GM23338 (cell line): ENCODE results near the gene TRMT2A. TPM values are rescaled to one million over a fixed set of nuclear protein-coding genes. Genes with fewer than 3 reads are reported as not detected.

ENCODE experiments used
- ATAC-seq: fragments of 200-7000 bp; cut with Tn5 transposase; 3 replicates; pipeline ENCODE4 v1.9.1; 2020
- DNase-seq: peaks from one replicate; pipeline ENCODE4 v3.0.0-alpha.2; 2015; ENCODE audit warnings: low spot score
- H2AFZ ChIP-seq: fragments of 200-600 bp; sonication (generic); 2 replicates; pipeline ENCODE4 v1.8.0; 2016; ENCODE audit warnings: antibody characterized with exemption, mild to moderate bottlenecking, moderate library complexity
- H3F3A ChIP-seq: fragments of 200-600 bp; sonication (generic); replicated peaks from 2 replicates; pipeline ENCODE4 v1.8.0; 2017; ENCODE audit warnings: antibody characterized with exemption, mixed run types, low read depth
- H3K27ac ChIP-seq: fragments of 200-600 bp; sonication (generic); 2 replicates; pipeline ENCODE4 v1.6.1; 2016; ENCODE audit warnings: low read depth
- H3K27me3 ChIP-seq: fragments of 200-600 bp; sonication (generic); 2 replicates; pipeline ENCODE4 v1.8.0; 2016; ENCODE audit warnings: mild to moderate bottlenecking, mixed run types, moderate library complexity; ENCODE audit not compliant: insufficient read depth
- H3K36me3 ChIP-seq: fragments of 200-600 bp; sonication (generic); 2 replicates; pipeline ENCODE4 v1.8.0; 2016; ENCODE audit warnings: mild to moderate bottlenecking; ENCODE audit not compliant: insufficient read depth
- H3K4me1 ChIP-seq: fragments of 200-600 bp; sonication (generic); 2 replicates; pipeline ENCODE4 v1.8.0; 2016; ENCODE audit warnings: mild to moderate bottlenecking, moderate library complexity; ENCODE audit not compliant: insufficient read depth
- H3K4me2 ChIP-seq: fragments of 200-600 bp; sonication (generic); 2 replicates; pipeline ENCODE4 v1.7.1; 2017; ENCODE audit warnings: mixed run types
- H3K4me3 ChIP-seq: fragments of 200-600 bp; sonication (generic); 2 replicates; pipeline ENCODE4 v1.6.1; 2016; ENCODE audit warnings: mixed run types
- H3K79me2 ChIP-seq: fragments of 200-600 bp; sonication (generic); replicated peaks from 2 replicates; pipeline ENCODE4 v1.8.0; 2017; ENCODE audit warnings: mild to moderate bottlenecking; ENCODE audit not compliant: insufficient read depth
- H3K9me2 ChIP-seq: fragments of 200-600 bp; sonication (generic); 2 replicates; pipeline ENCODE4 v1.8.0; 2017; ENCODE audit not compliant: insufficient read depth
- H4K20me1 ChIP-seq: fragments of 200-600 bp; sonication (generic); replicated peaks from 2 replicates; pipeline ENCODE4 v1.8.0; 2017; ENCODE audit warnings: mild to moderate bottlenecking; ENCODE audit not compliant: insufficient read depth
- H3K27ac Mint-ChIP-seq: 2 replicates; pipeline ENCODE4 v1.8.0; 2020; ENCODE audit warnings: inconsistent platforms, mild to moderate bottlenecking, moderate library complexity, mixed read lengths
- H3K27me3 Mint-ChIP-seq: 3 replicates; pipeline ENCODE4 v1.8.0; 2022; ENCODE audit warnings: low read depth, mild to moderate bottlenecking, moderate library complexity, mixed read lengths, inconsistent platforms; ENCODE audit not compliant: insufficient read depth, poor library complexity
- H3K36me3 Mint-ChIP-seq: 3 replicates; pipeline ENCODE4 v1.8.0; 2021; ENCODE audit warnings: low read depth, mild to moderate bottlenecking, inconsistent platforms, moderate library complexity, mixed read lengths
- H3K4me1 Mint-ChIP-seq: 3 replicates; pipeline ENCODE4 v1.8.0; 2020; ENCODE audit warnings: mild to moderate bottlenecking, inconsistent platforms, mixed read lengths
- H3K4me3 Mint-ChIP-seq: 3 replicates; pipeline ENCODE4 v1.8.0; 2021; ENCODE audit warnings: moderate library complexity, mild to moderate bottlenecking, inconsistent platforms, mixed read lengths
- H3K9me3 Mint-ChIP-seq: 3 replicates; pipeline ENCODE4 v1.8.0; 2020; ENCODE audit warnings: moderate library complexity, mild to moderate bottlenecking, inconsistent platforms, mixed read lengths
- CREB1 ChIP-seq: fragments of 250-450 bp; sonication (Bioruptor Pico); IDR thresholded peaks from 2 replicates; pipeline ENCODE4 v1.5.0; 2020; ENCODE audit warnings: low read depth, mild to moderate bottlenecking, moderate library complexity
- EZH2phosphoT487 ChIP-seq: fragments of 200-600 bp; sonication (generic); IDR thresholded peaks from one replicate; pipeline ENCODE4 v1.8.1; 2018; ENCODE audit warnings: antibody characterized with exemption; ENCODE audit not compliant: unreplicated experiment
- JUNB ChIP-seq: IDR thresholded peaks from one replicate; pipeline ENCODE4 v1.6.1; 2016; ENCODE audit warnings: antibody characterized with exemption; ENCODE audit not compliant: unreplicated experiment
- NANOG ChIP-seq: IDR thresholded peaks from 2 replicates; pipeline ENCODE4 v1.6.1; 2016; ENCODE audit warnings: antibody characterized with exemption, borderline replicate concordance
- POLR2AphosphoS5 ChIP-seq: IDR thresholded peaks from 2 replicates; pipeline ENCODE4 v1.6.1; 2016; ENCODE audit warnings: antibody characterized with exemption, low read depth
- ZNF114 ChIP-seq: fragments of 250-450 bp; sonication (Bioruptor Pico); IDR thresholded peaks from 2 replicates; pipeline ENCODE4 v1.5.0; 2020; ENCODE audit warnings: mild to moderate bottlenecking, moderate library complexity
- ZNF331 ChIP-seq: fragments of 250-450 bp; sonication (Bioruptor Pico); IDR thresholded peaks from 2 replicates; pipeline ENCODE4 v1.5.0; 2020; ENCODE audit warnings: low read depth, mild to moderate bottlenecking, moderate library complexity
- polyA plus RNA-seq: library from polyadenylated mRNA; unstranded; fragments of >200 nt; fragmentation: Nextera tagmentation; extraction: Ambion mirVana; gene quantifications from 2 replicates; pipeline ENCODE4 v1.2.1, GENCODE V29; 2016
- total RNA-seq: library from RNA; depleted of rRNA; stranded (reverse); fragments of >200 nt; shearing (Covaris generic); gene quantifications from 2 replicates; pipeline ENCODE4 v1.2.3, GENCODE V29; 2014
- TF ChIP-seq, protein P1 (sequence below): fragments of 250-450 bp; sonication (Bioruptor Pico); IDR thresholded peaks from 2 replicates; pipeline ENCODE4 v1.5.0; 2020; ENCODE audit warnings: mild to moderate bottlenecking, moderate library complexity
- TF ChIP-seq, protein P2 (sequence below): IDR thresholded peaks from one replicate; pipeline ENCODE4 v1.6.1; 2018; ENCODE audit warnings: antibody characterized with exemption; ENCODE audit not compliant: unreplicated experiment
- TF ChIP-seq, protein P3 (sequence below), 2 experiments: fragments of 200-600 bp in 1 of 2; sonication (generic) in 1 of 2; conservative IDR thresholded peaks; 2 replicates each; pipeline versions ENCODE4 v1.5.1 to v1.6.1; 2016 to 2017; ENCODE audit warnings: antibody characterized with exemption in 2 of 2, low read depth in 2 of 2, mild to moderate bottlenecking in 2 of 2, moderate library complexity in 1 of 2
- TF ChIP-seq, protein P4 (sequence below): IDR thresholded peaks from 2 replicates; pipeline ENCODE4 v1.6.1; 2016; ENCODE audit warnings: antibody characterized with exemption

TRMT2A gene
- total and polyA plus RNA-seq, 2 experiments from 2014 or later: 41.3 to 61.3 TPM

DNA sequence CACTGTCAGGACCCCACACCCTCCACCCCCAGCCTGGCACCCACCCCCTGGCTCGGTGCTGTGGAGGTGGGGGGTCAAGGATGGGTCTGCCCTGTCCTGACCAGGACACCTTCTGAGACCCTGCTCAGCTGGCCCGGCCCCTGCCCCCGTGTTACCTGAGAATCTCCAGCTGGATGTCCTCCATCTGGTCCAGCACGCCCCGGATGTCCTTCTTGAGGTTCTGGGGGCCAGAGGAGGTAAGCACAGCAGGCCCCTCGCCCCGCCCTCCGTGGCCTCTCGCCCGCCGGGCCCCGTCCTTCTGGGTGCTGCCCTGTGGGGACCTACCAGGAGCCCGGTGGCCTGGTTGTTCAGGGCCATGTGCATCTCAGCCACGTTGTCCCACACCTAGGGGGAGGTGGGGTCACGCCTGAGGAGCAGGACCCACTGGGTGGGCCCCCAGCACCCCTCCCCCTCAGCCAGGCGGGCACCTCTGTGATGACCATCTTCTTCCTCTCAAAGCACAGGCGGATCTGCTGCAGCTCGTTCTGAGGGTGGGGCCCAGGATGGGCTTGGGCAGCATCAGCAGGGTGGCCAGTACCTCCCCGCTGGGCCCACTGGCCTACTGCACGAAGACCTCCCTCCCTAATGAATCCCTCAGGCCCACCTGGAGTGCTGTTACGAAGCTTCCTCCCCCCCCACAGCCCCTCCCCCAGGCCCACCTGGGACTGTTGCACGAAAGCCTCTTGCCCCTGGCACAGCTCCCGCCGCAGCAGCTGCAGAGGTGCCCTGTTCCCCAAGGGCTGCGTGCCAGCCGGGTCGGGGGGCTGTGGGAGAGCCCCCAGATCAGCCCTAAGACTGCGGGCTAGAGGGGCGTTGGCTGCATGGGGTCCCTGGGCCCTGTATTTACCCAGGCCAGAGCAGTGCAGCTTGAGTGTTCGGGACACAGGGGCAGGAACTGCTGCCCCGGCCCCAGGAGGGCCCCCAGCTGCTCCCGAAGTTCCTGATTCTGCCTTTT is 32.5 kb upstream of the TRMT2A start (continued):
- TF ChIP-seq, protein P1, sequence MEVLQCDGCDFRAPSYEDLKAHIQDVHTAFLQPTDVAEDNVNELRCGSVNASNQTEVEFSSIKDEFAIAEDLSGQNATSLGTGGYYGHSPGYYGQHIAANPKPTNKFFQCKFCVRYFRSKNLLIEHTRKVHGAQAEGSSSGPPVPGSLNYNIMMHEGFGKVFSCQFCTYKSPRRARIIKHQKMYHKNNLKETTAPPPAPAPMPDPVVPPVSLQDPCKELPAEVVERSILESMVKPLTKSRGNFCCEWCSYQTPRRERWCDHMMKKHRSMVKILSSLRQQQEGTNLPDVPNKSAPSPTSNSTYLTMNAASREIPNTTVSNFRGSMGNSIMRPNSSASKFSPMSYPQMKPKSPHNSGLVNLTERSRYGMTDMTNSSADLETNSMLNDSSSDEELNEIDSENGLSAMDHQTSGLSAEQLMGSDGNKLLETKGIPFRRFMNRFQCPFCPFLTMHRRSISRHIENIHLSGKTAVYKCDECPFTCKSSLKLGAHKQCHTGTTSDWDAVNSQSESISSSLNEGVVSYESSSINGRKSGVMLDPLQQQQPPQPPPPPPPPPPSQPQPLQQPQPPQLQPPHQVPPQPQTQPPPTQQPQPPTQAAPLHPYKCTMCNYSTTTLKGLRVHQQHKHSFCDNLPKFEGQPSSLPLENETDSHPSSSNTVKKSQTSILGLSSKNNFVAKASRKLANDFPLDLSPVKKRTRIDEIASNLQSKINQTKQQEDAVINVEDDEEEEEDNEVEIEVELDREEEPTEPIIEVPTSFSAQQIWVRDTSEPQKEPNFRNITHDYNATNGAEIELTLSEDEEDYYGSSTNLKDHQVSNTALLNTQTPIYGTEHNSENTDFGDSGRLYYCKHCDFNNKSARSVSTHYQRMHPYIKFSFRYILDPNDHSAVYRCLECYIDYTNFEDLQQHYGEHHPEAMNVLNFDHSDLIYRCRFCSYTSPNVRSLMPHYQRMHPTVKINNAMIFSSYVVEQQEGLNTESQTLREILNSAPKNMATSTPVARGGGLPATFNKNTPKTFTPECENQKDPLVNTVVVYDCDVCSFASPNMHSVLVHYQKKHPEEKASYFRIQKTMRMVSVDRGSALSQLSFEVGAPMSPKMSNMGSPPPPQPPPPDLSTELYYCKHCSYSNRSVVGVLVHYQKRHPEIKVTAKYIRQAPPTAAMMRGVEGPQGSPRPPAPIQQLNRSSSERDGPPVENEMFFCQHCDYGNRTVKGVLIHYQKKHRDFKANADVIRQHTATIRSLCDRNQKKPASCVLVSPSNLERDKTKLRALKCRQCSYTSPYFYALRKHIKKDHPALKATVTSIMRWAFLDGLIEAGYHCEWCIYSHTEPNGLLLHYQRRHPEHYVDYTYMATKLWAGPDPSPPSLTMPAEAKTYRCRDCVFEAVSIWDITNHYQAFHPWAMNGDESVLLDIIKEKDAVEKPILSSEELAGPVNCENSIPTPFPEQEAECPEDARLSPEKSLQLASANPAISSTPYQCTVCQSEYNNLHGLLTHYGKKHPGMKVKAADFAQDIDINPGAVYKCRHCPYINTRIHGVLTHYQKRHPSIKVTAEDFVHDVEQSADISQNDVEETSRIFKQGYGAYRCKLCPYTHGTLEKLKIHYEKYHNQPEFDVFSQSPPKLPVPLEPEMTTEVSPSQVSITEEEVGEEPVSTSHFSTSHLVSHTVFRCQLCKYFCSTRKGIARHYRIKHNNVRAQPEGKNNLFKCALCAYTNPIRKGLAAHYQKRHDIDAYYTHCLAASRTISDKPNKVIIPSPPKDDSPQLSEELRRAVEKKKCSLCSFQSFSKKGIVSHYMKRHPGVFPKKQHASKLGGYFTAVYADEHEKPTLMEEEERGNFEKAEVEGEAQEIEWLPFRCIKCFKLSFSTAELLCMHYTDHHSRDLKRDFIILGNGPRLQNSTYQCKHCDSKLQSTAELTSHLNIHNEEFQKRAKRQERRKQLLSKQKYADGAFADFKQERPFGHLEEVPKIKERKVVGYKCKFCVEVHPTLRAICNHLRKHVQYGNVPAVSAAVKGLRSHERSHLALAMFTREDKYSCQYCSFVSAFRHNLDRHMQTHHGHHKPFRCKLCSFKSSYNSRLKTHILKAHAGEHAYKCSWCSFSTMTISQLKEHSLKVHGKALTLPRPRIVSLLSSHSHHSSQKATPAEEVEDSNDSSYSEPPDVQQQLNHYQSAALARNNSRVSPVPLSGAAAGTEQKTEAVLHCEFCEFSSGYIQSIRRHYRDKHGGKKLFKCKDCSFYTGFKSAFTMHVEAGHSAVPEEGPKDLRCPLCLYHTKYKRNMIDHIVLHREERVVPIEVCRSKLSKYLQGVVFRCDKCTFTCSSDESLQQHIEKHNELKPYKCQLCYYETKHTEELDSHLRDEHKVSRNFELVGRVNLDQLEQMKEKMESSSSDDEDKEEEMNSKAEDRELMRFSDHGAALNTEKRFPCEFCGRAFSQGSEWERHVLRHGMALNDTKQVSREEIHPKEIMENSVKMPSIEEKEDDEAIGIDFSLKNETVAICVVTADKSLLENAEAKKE (CRISPR knock-in tag): no peak
- TF ChIP-seq CREB1 (CRISPR knock-in tag) (no peak), ZNF331 (CRISPR knock-in tag) (no peak)

DNA sequence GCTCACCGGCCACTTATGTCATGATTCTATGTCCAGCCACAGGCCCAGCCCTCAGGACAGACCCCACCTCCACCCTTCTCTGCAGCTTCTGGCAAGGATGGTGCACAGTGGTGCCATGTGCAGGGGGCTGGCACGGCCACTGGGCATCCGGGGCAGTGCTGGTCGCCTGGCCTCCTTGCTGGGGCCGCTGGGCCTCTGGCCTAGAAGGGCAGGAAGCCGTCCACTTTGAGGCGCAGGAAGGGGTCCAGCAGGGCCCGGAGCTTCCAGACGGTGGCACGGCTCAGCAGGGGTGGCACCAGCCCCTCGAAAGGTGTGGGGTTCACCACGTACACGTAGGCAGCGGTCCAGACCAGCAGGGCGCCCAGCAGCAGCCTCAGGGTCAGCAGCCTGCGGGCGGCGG is 31.4 kb upstream of the TRMT2A start:
- H4K20me1 ChIP-seq: no peaks in the 10 kb centered on the region
- no peaks in the 10 kb centered on the region for H3K36me3 ChIP-seq
- Mint-ChIP-seq H3K27me3 (peaks cover 4% of the 10 kb centered on the region), H3K4me1 (no peaks in the 10 kb centered on the region), H3K36me3 (no peaks in the 10 kb centered on the region), H3K4me3 (no peak overlapping the region), H3K27ac (no peak overlapping the region), H3K9me3 (no peaks in the 10 kb centered on the region)
- H3K9me2 ChIP-seq: no peaks in the 10 kb centered on the region
- DNase-seq (no peak), ATAC-seq (no peak)
- H3K27me3 ChIP-seq: no peaks in the 10 kb centered on the region
- no peak overlapping the region for H3K4me3 ChIP-seq
- no peaks in the 10 kb centered on the region for H3K79me2 ChIP-seq
- H3K4me1 ChIP-seq: no peaks in the 10 kb centered on the region
- no peak overlapping the region for H2AFZ ChIP-seq
- H3K4me2 ChIP-seq: no peak overlapping the region
- H3F3A ChIP-seq: no peaks in the 10 kb centered on the region
- no peak overlapping the region for H3K27ac ChIP-seq
- TF ChIP-seq, protein P2, sequence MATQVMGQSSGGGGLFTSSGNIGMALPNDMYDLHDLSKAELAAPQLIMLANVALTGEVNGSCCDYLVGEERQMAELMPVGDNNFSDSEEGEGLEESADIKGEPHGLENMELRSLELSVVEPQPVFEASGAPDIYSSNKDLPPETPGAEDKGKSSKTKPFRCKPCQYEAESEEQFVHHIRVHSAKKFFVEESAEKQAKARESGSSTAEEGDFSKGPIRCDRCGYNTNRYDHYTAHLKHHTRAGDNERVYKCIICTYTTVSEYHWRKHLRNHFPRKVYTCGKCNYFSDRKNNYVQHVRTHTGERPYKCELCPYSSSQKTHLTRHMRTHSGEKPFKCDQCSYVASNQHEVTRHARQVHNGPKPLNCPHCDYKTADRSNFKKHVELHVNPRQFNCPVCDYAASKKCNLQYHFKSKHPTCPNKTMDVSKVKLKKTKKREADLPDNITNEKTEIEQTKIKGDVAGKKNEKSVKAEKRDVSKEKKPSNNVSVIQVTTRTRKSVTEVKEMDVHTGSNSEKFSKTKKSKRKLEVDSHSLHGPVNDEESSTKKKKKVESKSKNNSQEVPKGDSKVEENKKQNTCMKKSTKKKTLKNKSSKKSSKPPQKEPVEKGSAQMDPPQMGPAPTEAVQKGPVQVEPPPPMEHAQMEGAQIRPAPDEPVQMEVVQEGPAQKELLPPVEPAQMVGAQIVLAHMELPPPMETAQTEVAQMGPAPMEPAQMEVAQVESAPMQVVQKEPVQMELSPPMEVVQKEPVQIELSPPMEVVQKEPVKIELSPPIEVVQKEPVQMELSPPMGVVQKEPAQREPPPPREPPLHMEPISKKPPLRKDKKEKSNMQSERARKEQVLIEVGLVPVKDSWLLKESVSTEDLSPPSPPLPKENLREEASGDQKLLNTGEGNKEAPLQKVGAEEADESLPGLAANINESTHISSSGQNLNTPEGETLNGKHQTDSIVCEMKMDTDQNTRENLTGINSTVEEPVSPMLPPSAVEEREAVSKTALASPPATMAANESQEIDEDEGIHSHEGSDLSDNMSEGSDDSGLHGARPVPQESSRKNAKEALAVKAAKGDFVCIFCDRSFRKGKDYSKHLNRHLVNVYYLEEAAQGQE: no peak
- TF ChIP-seq EZH2phosphoT487 (no peak), ZNF331 (CRISPR knock-in tag) (no peak), ZNF114 (CRISPR knock-in tag) (no peak), JUNB (no peak), NANOG (no peak), POLR2AphosphoS5 (no peak), CREB1 (CRISPR knock-in tag) (no peak)
- TF ChIP-seq, protein P3, sequence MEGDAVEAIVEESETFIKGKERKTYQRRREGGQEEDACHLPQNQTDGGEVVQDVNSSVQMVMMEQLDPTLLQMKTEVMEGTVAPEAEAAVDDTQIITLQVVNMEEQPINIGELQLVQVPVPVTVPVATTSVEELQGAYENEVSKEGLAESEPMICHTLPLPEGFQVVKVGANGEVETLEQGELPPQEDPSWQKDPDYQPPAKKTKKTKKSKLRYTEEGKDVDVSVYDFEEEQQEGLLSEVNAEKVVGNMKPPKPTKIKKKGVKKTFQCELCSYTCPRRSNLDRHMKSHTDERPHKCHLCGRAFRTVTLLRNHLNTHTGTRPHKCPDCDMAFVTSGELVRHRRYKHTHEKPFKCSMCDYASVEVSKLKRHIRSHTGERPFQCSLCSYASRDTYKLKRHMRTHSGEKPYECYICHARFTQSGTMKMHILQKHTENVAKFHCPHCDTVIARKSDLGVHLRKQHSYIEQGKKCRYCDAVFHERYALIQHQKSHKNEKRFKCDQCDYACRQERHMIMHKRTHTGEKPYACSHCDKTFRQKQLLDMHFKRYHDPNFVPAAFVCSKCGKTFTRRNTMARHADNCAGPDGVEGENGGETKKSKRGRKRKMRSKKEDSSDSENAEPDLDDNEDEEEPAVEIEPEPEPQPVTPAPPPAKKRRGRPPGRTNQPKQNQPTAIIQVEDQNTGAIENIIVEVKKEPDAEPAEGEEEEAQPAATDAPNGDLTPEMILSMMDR (conservative IDR thresholded peaks at IDR 0.05; ENCODE audit: low read depth in 2 of 2): no peak
- TF ChIP-seq, protein P4, sequence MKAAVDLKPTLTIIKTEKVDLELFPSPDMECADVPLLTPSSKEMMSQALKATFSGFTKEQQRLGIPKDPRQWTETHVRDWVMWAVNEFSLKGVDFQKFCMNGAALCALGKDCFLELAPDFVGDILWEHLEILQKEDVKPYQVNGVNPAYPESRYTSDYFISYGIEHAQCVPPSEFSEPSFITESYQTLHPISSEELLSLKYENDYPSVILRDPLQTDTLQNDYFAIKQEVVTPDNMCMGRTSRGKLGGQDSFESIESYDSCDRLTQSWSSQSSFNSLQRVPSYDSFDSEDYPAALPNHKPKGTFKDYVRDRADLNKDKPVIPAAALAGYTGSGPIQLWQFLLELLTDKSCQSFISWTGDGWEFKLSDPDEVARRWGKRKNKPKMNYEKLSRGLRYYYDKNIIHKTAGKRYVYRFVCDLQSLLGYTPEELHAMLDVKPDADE: no peak
